Hepatocyte (in vitro differentiated cells): ENCODE results near the gene GAN. TPM values are rescaled to one million over a fixed set of nuclear protein-coding genes. Genes with fewer than 3 reads are reported as not detected.

Experiments used
- DNase-seq: peaks from one replicate; pipeline ENCODE4 v3.0.0-alpha.2; 2016; ENCODE audit warnings: low spot score
- H2AFZ ChIP-seq: fragments of 200-600 bp; sonication (generic); 2 replicates; pipeline ENCODE4 v1.6.0; 2016; ENCODE audit warnings: antibody characterized with exemption, mild to moderate bottlenecking
- H3K27ac ChIP-seq: fragments of 200-600 bp; sonication (generic); 2 replicates; pipeline ENCODE4 v1.5.1; 2016; ENCODE audit warnings: mild to moderate bottlenecking
- H3K27me3 ChIP-seq: fragments of 200-600 bp; sonication (generic); 2 replicates; pipeline ENCODE4 v1.6.1; 2016
- H3K36me3 ChIP-seq: fragments of 200-600 bp; sonication (generic); replicated peaks from 2 replicates; pipeline ENCODE4 v1.5.1; 2016; ENCODE audit warnings: low read depth; ENCODE audit not compliant: insufficient read depth
- H3K4me1 ChIP-seq: fragments of 200-600 bp; sonication (generic); 2 replicates; pipeline ENCODE4 v1.5.1; 2016; ENCODE audit warnings: mild to moderate bottlenecking, moderate library complexity; ENCODE audit not compliant: insufficient read depth
- H3K4me2 ChIP-seq: fragments of 200-600 bp; sonication (generic); 2 replicates; pipeline ENCODE4 v1.6.0; 2016
- H3K4me3 ChIP-seq: fragments of 200-600 bp; sonication (generic); 2 replicates; pipeline ENCODE4 v1.5.1; 2016; ENCODE audit warnings: mild to moderate bottlenecking
- H3K79me2 ChIP-seq: fragments of 200-600 bp; sonication (generic); 2 replicates; pipeline ENCODE4 v1.6.0; 2017; ENCODE audit warnings: mild to moderate bottlenecking
- H3K9me2 ChIP-seq: fragments of 200-600 bp; sonication (generic); replicated peaks from 2 replicates; pipeline ENCODE4 v1.6.0; 2017; ENCODE audit warnings: mild to moderate bottlenecking; ENCODE audit not compliant: insufficient read depth
- H3K9me3 ChIP-seq: fragments of 200-600 bp; sonication (generic); 2 replicates; pipeline ENCODE4 v1.5.1; 2016; ENCODE audit warnings: low read depth, mild to moderate bottlenecking
- H4K20me1 ChIP-seq: fragments of 200-600 bp; sonication (generic); 2 replicates; pipeline ENCODE4 v1.6.0; 2016; ENCODE audit warnings: mild to moderate bottlenecking; ENCODE audit not compliant: insufficient read depth, poor library complexity, severe bottlenecking
- CTCF ChIP-seq: fragments of 200-600 bp; sonication (generic); IDR thresholded peaks from 2 replicates; pipeline ENCODE4 v1.5.1; 2016; ENCODE audit warnings: antibody characterized with exemption, mild to moderate bottlenecking; ENCODE audit not compliant: poor library complexity
- EZH2 ChIP-seq: fragments of 200-600 bp; sonication (generic); IDR thresholded peaks from 2 replicates; pipeline ENCODE4 v1.6.1; 2016; ENCODE audit warnings: antibody characterized with exemption, mild to moderate bottlenecking, borderline replicate concordance
- EZH2phosphoT487 ChIP-seq: fragments of 200-600 bp; sonication (generic); IDR thresholded peaks from one replicate; pipeline ENCODE4 v1.6.1; 2018; ENCODE audit warnings: antibody characterized with exemption, mild to moderate bottlenecking, low read depth, moderate library complexity; ENCODE audit not compliant: unreplicated experiment, severe bottlenecking
- WGBS: methylation state at CpG from one replicate; pipeline ENCODE4 v1.1.6; 2016; ENCODE audit warnings: low lambda C conversion rate; ENCODE audit errors: missing lambda C conversion rate; 5-methylcytosine and 5-hydroxymethylcytosine counted together
- polyA plus RNA-seq: library from polyadenylated mRNA; unstranded; fragments of >200 nt; fragmentation: Nextera tagmentation; extraction: Ambion mirVana; gene quantifications from 2 replicates; pipeline ENCODE4 v1.2.1, GENCODE V29; 2016
- total RNA-seq: library from RNA; depleted of rRNA; stranded (reverse); fragments of >200 nt; gene quantifications from 2 replicates; pipeline ENCODE4 v1.2.3, GENCODE V29; 2014

GAN gene
- total and polyA plus RNA-seq, 2 experiments from 2014 or later: 2.1 to 10.9 TPM

GRCh38 chr16:81266680-81267095 lies 48.1 kb upstream of the GAN start:
- Histone ChIP-seq H3K27me3 (no peaks in the 10 kb centered on the region), H3K36me3 (no peaks in the 10 kb centered on the region), H3K9me2 (no peaks in the 10 kb centered on the region), H3K79me2 (no peaks in the 10 kb centered on the region), H2AFZ (no peak overlapping the region), H4K20me1 (no peaks in the 10 kb centered on the region), H3K27ac (peak overlapping the region; percentile 77), H3K9me3 (no peaks in the 10 kb centered on the region), H3K4me3 (no peak overlapping the region), H3K4me1 (peaks cover 11% of the 10 kb centered on the region), H3K4me2 (no peak overlapping the region)
- DNase-seq: peak; percentile 64
- WGBS: 64% methylated on average over 7 of the region's 7 CpGs
- no peak for TF ChIP-seq EZH2phosphoT487
- TF ChIP-seq CTCF: no peak
- TF ChIP-seq EZH2: no peak

- no peak overlapping the region for H3K4me2 ChIP-seq
- 92% methylated on average over 5 of the region's 5 CpGs for WGBS
Observed at GRCh38 chr16:81268509-81268908, 46.3 kb upstream of the GAN start.

GRCh38 chr16:81273223-81273950 lies 41.4 kb upstream of the GAN start:
- no peaks in the 10 kb centered on the region for H3K79me2 ChIP-seq
- 86% methylated on average over 10 of the region's 10 CpGs for WGBS
- H3K4me3 ChIP-seq: no peak overlapping the region
- DNase-seq: no peak
- no peak overlapping the region for H2AFZ ChIP-seq
- H3K36me3 ChIP-seq: no peaks in the 10 kb centered on the region
- no peaks in the 10 kb centered on the region for H3K27me3 ChIP-seq
- no peaks in the 10 kb centered on the region for H3K9me2 ChIP-seq
- no peak for TF ChIP-seq CTCF
- no peak for TF ChIP-seq EZH2phosphoT487
- TF ChIP-seq EZH2: no peak
- peaks cover 38% of the 10 kb centered on the region for H3K4me1 ChIP-seq
- H3K27ac ChIP-seq: peak overlapping the region; percentile 96
- H3K9me3 ChIP-seq: no peaks in the 10 kb centered on the region
- H3K4me2 ChIP-seq: peak overlapping the region; percentile 2
- no peaks in the 10 kb centered on the region for H4K20me1 ChIP-seq

More at GRCh38 chr16:81268509-81268908, 46.3 kb upstream of the GAN start:
- H3K4me1 ChIP-seq: peaks cover 14% of the 10 kb centered on the region
- no peaks in the 10 kb centered on the region for H3K36me3 ChIP-seq
- H3K9me2 ChIP-seq: no peaks in the 10 kb centered on the region
- no peaks in the 10 kb centered on the region for H3K79me2 ChIP-seq
- no peak overlapping the region for H2AFZ ChIP-seq
- no peak for DNase-seq
- no peaks in the 10 kb centered on the region for H4K20me1 ChIP-seq
- no peak overlapping the region for H3K27ac ChIP-seq
- H3K27me3 ChIP-seq: no peaks in the 10 kb centered on the region
- TF ChIP-seq CTCF (no peak), EZH2phosphoT487 (no peak), EZH2 (no peak)
- H3K4me3 ChIP-seq: no peak overlapping the region
- no peaks in the 10 kb centered on the region for H3K9me3 ChIP-seq
